Measurements from ENCODE around the gene BEST2.
"Not testable (repeated sequence)": the region's sequence is repeated elsewhere in the genome, so short reads cannot be mapped to it uniquely, and the experiment has no call there.

Gene BEST2

DNA sequence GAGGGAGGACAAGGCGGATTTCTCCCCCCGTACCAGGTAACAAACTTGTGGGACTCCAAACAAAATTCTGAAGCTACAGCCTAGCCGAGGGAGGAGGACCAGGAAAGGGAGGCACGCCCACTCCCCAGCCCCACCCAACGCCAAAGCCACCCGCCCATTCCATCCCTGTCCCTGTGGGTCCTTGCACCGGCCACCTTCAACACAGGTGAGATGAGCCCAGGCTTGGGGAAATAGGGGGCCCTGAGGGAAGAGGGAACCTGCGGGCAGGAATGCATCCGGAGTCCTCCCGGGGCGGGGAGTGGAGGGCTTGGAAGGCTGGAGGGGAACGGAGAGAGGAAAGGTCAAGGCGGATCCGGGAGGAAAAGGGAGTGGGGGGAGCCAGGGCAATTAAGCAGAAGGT lies at the start of gene BEST2:
BEST2 (plus strand) TSS at position 157 of the 400 bp plus-strand sequence. CDS start 802 bp downstream, outside the sequence.
- no peak for DNase-seq (ENCODE audit: low read depth)

DNA sequence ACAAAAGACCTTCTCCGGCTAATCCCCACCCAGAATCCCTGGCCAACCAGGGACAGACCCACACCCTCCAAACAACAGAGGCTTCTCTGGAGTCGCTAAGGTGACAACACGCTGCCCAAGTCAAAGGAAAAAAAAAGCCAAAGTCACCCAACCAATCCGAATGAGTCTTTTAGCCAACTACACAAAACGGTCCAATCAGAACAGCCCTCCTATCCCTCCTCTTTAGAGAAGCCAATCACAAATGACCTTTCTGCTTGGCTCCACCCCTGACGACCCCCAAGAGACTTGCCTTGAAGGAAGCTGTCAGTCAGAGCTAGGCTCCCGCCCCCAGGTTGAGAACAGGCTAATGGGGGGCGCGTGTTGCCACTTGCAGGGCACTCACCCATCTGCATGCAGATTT lies 48.5 kb upstream of the BEST2 start:
- DNase-seq (ENCODE audit: low read depth), result no peak

DNA sequence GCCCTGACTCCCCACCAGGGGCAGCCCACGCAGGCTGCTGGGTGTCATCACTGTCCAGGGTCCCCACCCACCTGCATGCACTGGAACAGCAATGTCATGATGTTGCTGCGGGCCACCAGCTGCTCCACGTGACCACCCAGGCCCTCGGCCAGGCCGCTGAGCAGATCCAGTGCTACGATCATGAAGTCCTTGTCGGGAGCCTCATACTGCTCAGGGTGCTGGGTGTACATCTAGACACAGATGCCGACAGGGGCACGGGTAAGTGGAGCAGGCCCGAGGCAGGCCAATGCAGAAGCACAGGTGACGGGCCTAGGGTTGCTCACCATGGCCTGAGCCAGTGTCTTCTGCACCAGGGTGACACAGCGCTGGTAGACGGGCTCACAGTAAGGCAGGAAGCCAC lies 46.4 kb upstream of the BEST2 start:
- DNase-seq (ENCODE audit: low read depth), result no peak

DNA sequence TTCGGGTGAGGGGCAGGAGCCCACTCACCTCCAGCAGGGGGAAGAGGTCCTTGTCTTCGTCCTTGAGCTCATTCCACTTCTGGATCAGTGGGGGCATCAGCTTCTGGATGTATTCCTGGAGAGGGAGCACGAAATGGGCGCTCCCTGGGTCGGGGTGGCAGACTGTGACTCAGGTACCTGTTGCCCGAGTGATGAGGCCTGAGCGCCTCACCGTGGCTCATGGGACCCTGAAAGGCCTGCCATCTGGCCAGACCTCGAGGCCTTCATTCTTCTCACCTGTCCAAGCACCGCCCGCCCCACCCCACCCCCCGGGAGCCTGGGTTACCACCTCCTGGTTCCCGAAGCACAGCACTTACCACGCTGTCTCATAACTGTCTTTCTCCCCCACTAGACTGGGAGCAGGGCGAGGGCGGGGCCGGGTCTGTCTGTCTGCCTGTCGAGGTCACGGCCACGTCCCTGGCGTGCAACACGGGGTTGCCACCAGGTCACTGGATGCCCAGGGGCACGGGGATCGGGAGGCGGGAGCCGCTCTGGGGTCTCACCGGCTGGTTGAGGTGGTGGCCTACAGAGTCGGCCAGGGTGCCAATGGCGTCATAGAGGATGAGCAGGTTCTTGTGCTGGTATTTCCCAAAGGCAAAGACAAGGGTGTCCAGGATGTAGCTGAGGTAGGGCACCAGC lies 45.8 kb upstream of the BEST2 start:
- DNase-seq (ENCODE audit: low read depth), result no peak

DNA sequence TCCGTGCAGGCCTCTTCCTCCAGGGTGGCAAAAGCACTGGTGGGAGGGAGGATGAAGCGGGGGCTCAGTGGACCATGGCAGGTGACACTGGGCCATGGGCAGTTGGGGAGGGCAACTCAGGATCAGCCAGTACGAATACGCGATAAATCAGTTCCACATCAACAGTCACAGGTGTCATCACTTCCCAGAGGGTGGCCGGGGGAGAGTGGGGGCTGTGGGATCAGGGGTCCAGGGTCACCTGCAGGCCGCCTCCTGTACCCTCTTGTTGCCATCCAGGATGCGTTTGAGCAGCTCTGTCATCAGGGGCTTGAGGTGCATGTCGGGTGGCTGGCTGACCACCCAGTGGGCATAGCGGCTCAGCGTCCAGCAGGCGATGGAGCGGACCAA lies 45.3 kb upstream of the BEST2 start:
- no peak for DNase-seq (ENCODE audit: low read depth)

DNA sequence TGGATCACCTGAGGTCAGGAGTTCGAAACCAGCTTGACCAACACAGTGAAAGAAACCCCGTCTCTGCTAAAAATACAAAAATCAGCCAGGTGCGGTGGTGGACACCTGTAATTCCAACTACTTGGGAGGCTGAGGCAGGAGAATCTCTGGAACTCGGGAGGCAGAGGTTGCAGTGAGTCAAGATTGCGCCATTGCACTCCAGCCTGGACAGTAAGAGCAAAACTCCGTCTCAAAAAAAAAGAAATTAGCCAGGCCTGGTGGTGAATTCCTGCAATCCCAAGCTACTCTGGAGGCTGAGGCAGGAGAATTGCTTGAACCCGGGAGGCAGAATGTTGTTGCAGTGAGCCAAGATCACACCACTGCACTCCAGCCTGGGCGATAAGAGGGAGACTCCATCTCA lies 43.0 kb upstream of the BEST2 start:
- no peak for DNase-seq (ENCODE audit: low read depth)

DNA sequence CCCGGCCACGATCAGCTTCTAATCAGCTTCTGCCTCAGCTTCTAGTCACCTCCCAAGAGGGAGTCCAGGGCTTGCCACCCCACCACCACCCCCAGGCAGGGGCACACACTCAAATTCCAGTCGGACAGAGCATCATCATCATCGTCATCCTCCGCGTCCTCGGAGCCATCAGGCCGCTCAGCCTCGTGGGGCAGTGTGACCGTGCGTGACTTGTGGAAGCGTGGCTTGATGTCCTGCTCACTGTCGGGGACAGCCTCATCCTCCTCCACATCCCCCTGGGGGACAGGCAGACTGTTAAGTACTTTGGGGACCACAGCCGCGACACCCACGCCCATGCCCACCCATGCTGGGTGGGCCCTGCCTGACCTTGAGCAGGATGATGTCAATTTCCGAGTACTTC lies 40.4 kb upstream of the BEST2 start:
- no peak for DNase-seq (ENCODE audit: low read depth)

DNA sequence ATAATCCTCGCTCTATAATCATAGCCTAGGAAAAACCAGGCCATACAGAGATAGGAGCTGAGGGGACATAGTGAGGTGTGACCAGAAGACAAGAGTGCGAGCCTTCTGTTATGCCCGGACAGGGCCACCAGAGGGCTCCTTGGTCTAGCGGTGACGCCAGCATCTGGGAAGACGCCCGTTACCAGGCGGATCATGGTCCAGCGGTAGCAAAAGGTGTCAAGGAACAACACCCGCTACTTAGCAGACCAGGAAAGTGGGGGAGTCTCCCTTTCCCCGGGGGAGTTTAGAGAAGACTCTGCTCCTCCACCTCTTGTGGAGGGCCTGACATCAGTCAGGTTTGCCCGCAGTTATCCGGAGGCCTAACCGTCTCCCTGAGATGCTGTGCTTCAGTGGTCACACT lies 39.5 kb upstream of the BEST2 start:
- DNase-seq (ENCODE audit: low read depth), result not testable (repeated sequence)

DNA sequence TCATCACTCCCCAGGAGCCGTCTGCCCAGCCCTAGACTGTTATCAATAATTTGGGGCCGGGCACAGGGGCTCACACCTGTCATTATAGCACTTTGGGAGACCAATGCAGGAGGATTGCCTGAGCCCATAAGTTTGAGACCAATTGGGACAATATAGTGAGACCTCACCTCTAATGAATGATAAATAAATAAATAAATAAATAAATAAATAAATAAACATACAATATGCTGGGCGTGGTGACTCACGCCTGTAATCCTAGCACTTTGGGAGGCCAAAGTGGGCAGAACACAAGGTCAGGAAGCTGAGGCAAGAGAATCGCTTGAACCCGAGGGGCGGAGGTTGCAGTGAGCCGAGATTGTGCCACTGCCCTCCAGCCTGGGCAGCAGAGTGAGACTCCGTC lies 38.3 kb upstream of the BEST2 start:
- not testable (repeated sequence) for DNase-seq (ENCODE audit: low read depth)

DNA sequence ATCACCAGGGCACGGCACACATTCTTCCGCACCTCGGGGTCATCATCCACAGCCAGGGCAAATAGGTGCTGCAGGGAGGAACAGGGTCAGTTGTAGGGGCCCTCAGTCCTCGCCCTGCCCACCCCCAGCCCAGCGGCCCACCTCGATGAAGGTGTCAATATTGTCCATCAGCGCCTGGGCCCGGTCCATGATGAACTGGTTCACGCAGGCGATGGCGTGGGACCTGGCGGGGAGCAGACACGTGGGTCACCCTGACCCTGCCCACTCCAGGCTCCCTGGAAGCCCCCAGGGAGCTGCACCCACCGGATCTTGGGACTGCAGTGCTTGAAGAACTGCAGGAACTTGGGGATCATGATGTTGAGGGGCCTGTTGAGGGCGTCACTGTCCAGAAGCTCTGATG lies 36.5 kb upstream of the BEST2 start:
- no peak for DNase-seq (ENCODE audit: low read depth)

DNA sequence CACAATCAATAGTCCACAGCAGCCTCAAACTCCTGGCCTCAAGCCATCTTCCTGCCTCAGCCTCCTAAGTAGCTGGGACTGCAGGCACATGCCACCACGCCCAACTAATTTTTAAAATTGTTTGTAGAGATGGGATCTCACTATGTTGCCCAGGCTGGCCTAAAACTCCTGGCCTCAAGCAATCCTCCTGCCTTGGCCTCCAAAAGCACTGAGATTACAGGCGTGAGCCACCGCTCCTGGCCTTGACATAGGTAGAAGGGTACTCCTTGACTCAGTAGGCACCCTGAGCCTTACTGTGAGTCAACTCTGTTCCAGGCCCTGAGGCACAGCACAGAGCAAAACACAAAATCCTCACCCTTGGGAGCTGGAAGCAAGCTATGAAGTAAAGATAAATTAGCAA lies 35.7 kb upstream of the BEST2 start:
- DNase-seq (ENCODE audit: low read depth), result no peak

DNA sequence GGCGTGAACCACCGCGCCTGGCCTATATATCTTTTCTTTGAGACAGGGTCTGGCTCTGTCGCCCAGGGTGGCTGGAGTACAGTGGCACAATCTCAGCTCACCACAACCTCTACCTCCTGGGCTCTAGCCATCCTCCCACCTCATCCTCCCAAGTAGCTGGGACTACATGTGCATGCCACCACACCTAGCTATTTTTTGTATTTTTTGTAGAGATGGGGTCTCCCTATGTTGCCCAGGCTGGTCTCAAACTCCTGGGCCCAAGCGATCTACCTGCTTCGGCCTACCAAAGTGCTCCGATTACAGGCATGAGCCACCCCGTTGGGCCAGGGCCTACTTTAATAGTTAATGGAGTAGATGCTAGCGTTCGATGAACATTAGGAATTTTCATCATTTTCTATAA lies 31.3 kb upstream of the BEST2 start:
- DNase-seq (ENCODE audit: low read depth), result no peak

DNA sequence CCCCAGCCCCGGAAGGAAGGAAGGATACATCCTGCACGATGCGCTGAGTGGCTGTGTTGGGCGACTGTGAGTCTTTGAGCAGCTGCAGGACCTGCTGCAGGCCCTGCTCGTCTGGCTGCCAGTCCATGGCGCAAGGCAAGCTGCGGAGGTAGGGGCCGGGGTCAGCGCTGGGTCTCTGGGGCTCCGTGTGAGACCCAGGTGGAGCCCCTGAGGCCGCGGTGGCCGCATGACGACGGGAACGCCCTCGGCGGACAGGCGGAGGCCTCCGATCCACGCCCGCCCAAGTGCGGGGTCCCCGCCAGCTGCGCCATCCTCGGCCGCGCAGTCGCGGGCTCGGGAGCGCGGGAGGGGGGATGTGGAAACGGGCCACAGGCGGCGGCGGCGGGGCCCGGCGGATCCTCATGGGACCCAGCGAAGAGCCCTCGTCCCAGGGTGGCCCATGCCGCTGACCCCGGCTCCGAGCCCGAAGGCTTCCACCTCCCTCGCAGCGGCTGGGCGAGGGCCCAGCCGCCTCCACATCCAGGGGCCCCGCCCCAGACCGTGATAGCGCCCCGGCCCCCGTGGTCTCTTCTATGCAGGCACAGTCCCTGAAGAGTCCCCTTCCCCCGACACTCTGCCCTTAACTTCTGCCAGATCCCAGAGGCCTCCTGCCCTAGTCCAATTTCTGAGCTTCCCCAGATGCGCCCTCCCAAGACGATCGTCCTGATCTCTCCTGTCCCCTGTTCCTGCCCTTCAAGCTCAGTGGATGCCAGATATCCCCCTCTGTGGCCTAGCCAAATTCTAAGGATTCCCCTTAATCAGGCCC lies 30.5 kb upstream of the BEST2 start:
- DNase-seq (ENCODE audit: low read depth), result no peak

DNA sequence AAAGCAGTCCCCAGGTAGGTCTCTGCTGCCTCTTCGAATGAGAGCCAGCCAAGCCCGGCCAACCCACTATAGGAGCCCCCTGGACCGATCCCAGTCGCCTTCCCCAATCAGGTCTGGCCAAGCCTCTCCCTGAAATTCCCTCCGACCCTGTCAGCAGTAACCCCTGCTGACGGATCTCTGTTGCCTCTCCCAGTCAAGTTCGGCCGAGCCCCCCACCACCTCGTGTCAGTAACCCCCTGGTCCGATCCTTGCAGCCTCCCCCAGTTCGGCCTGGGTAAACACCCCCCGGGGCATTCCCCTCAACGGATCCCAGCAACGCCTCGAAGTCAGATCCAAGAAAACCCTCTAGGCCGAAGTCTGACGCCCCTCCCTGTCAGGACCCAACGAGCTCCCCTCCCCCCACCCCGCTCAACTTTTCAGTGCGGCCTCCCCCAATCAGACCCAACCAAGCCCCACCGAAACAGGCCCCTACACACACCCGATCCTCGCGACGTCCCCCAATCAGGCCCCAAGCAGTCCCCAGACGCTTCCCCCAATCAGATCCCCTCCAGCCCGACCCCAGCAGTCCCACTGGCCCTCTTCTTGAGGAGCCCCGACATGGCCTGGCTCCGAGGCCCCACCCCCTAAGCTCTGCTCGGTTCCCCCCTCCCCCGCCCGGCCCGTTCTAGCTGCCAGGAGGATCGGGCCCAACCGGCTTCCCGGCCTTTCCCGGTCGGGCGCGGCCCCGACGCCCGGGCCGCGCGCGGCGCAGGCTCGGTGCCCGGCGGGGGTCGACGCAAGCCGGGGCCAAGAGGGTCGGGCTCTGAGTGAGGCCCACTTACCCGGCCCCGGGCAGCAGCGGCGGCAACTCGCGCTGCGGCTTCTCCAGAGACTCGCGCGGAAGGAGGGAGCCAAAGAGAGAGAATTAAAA lies 29.7 kb upstream of the BEST2 start:
- peak; percentile 22 for DNase-seq (ENCODE audit: low read depth)

DNA sequence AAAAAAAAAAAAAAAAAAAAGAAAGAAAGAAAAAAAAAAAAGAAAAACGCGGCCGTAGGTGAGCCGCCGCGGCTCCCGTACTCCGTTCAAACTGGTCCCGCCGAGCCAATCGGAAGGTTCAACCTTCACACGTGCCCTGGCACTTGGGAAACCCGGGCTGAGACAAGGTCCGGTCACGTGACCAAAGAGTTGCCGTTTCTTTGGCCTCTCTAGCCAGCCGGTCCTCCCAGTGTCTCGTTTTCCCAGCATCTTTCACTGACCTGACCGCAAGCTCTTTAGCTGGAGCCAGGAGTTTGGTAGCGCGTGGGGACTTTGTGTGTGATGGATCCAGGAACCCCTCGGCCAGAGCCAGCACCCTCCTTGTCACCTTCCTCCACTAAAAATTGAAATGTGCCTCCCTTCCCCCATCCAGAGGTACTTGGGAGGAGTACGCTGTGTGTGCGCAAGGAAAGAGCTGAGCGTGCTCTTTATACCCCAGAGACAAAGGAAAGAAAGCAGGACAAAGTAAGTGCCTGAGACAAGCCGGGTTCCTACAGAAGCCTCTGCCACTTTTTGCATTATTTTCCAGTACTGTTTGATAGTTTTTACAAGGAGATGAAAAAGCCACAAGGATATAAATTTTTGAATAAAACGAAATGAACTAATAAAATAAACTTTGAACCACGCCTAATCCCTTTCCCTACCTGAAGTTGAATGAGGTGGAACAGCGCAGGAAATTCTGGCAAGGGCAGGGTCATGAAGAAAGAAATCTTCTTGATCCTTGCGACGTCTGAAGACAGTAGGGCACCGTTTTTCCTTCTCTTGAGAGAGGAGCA lies 28.8 kb upstream of the BEST2 start:
- DNase-seq (ENCODE audit: low read depth), result peak; percentile 86

DNA sequence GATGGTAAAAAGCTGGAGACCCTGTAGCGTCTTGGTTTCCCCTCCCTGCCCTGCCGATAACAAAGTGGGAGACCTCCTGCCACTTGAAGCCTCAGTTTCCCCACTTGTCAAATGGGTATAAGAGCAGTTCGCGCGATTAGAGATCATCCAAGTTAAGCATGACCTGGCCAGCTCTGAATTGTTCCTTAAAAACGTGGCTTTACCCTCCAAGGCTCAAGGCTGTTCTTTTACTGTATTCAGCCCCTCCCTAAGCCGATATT lies 28.3 kb upstream of the BEST2 start:
- no peak for DNase-seq (ENCODE audit: low read depth)

DNA sequence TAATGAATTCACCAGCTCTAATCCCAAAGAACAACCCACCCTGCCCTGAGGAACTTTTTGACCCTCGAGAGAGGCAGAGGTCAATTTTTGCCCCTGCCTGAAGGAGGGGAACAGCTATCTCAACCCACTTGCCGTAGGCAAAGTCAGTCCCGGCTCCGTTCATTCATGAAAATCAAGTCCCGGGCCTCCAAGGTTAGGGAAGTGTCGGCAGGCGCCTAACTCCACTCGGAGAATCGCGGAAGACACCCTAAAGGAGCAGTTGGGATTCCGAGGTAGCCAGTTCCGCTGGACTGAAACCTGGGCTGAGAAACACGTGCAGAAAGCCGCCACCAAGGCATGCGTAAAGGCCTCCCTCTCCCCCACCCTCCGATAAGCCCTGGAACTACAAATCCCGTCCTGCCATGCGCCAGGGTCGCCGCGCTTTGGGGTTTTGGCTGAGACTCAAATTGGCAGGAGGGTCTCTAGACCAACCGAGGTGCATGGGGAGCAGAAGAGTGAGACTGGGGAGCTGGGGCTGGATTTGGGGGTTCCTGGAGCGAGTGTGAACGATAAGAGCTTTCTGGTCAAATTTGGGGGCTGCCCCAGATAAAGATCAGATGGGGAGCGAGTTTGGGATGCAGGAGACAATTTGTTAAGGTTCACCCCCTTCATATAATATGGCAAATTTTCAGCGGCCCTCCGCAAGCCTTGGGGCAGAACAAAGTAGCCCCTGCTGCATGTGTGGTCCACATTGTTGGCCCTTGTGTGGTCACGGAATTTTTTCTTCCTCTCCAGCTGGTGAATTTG lies 27.8 kb upstream of the BEST2 start, which contains the start of gene TNPO2:
TNPO2 (minus strand) TSS at position 292 of the 786 bp plus-strand sequence. CDS start 2,955 bp downstream, outside the sequence.
- DNase-seq (ENCODE audit: low read depth), result peak; percentile 51

DNA sequence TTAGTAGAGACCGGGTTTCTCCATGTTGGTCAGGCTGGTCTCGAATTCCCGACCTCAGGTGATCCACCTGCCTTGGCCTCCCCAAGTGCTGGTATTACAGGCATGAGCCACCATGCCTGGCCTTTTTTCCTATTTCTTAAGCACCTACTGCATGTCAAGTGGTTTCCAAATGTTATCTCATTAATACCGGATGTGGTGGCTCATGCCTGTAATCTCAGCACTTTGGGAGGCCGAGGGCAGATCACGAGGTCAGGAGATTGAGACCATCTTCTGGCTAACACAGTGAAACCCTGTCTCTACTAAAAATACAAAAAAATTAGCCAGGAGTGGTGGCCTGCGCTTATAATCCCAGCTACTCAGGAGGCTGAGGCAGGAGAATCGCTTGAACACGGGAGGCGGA lies 26.0 kb upstream of the BEST2 start:
- DNase-seq (ENCODE audit: low read depth), result not testable (repeated sequence)

DNA sequence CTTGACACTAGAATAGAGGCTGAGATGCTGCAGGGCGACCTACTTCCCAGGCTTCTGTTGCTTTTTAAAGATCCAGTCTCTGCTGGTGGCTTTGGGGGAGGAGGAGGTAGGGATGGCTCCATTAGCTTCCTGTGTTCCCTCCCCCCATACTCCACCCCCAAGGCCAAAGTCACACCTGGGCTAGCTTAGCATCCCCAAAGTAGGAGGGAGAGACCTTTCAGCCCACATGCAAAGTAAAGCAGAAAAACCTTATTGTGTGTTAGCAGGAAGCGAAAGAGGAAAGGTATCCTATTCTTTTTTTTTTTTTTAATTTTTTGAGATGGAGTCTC lies 24.6 kb upstream of the BEST2 start:
- no peak for DNase-seq (ENCODE audit: low read depth)

DNA sequence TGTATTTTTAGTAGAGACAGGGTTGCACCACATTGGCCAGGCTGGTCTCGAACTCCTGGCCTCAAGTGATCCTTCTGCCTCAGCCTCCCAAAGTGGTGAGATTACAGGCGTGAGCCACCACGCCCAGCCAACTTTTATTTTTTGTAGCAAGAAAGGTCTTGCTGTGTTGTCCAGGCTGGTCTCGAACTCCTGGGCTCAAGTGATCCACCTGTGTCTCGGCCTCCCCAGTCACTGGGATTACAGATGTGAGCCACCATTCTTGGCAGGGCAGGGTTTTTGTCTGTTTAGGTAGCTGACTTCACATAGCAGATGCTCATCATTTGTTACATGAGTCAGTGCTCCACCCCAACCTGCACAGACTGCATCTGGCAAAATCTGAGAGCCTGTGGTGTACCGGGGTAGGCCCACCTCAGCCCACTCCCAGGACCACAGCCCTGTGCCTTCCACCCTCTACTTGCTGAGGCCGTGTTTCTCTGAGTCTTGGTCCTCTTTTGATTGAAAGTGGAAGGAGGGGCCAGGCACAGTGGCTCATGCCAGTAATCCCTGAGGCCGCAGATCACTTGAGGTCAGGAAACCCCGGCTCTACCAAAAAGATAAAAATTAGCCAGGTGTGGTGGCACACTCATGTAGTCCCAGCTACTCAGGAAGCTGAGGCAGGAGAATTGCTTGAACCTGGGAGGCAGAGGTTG lies 23.7 kb upstream of the BEST2 start:
- no peak for DNase-seq (ENCODE audit: low read depth)

DNA sequence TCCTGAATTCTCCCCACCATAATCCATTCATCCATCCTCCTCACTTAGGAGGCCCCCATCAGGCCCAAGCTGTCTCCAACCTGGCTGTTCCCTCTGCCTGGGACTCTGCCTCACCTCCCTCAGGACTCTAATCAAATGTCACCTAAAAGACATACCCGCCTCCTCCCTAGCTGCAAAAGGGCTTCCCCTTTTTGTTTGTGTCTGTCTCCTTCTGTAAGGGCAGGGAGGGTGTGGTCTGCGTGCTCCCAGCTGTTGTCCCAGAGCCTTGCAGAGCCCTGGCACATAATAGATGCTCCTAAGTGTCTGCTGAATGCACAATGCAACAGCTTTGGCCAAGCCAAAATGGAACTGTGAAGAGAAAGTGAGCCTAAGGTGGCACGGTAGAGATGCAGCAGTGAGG lies 21.5 kb upstream of the BEST2 start:
- no peak for DNase-seq (ENCODE audit: low read depth)
